ENCODE measurements around the gene OPALIN.

OPALIN gene

DNA sequence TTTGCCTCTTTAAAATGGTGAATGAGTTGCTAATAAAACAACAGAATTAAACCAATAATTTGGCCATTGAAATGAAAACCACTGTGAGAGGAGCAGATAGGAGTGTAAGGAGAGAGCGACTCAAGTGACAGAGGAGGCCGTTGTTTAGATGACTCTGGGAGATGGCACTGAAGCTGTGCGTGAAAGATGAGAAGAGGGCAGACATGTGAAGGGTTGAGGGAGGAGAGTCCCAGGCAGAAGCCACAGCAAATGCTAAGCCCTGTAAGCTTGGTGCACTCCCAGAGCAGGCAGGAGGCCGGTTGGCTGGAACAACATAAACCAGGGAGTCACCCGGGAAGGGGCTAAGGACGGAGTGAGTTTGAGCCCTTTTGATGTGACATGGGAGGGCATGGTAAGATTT is 814 bp upstream of the OPALIN start:
- H3K27me3 Mint-ChIP-seq, result peaks cover 3% of the 10 kb centered on the region
- no peaks in the 10 kb centered on the region for H3K4me1 Mint-ChIP-seq
- H3K36me3 Mint-ChIP-seq, result no peaks in the 10 kb centered on the region
- H3K9me3 Mint-ChIP-seq, result no peaks in the 10 kb centered on the region
- H3K27ac Mint-ChIP-seq, result no peak overlapping the region
- no peak overlapping the region for H3K4me3 Mint-ChIP-seq

GRCh38 chr10:96357038-96357620 is 1.7 kb downstream of the OPALIN start:
- Mint-ChIP-seq H3K27me3 (peaks cover 5% of the 10 kb centered on the region), H3K36me3 (no peaks in the 10 kb centered on the region), H3K27ac (no peak overlapping the region), H3K4me1 (no peaks in the 10 kb centered on the region), H3K4me3 (no peak overlapping the region), H3K9me3 (no peaks in the 10 kb centered on the region)

- Mint-ChIP-seq H3K27ac (no peak overlapping the region), H3K9me3 (no peaks in the 10 kb centered on the region), H3K27me3 (peaks cover 11% of the 10 kb centered on the region), H3K4me3 (no peak overlapping the region), H3K36me3 (peaks cover 2% of the 10 kb centered on the region), H3K4me1 (no peaks in the 10 kb centered on the region)
These were observed 6.2 kb downstream of the OPALIN start for GRCh38 chr10:96352582-96352981.

DNA sequence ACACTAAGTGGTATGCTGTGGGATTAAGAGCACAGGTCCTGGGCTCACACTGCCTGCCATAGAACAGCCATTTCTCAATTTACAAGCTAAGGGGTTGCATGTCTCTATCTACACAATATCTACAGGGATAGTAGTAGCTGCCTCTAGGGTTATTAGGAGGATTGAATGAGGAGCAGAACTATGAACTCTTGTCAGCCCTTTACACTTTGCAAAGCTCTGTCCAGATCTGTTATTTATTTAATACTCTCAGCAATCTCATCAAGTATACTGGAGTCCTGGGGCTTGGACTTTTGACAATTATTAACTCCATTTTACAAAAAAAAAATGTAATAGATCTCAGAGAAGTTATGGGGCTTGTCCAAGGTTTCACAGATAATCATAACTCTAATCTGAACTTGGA is 6.8 kb downstream of the OPALIN start:
- H3K27me3 Mint-ChIP-seq, result peaks cover 11% of the 10 kb centered on the region
- H3K4me1 Mint-ChIP-seq, result no peaks in the 10 kb centered on the region
- H3K36me3 Mint-ChIP-seq, result peaks cover 2% of the 10 kb centered on the region
- H3K27ac Mint-ChIP-seq, result no peak overlapping the region
- no peaks in the 10 kb centered on the region for H3K9me3 Mint-ChIP-seq
- no peak overlapping the region for H3K4me3 Mint-ChIP-seq

DNA sequence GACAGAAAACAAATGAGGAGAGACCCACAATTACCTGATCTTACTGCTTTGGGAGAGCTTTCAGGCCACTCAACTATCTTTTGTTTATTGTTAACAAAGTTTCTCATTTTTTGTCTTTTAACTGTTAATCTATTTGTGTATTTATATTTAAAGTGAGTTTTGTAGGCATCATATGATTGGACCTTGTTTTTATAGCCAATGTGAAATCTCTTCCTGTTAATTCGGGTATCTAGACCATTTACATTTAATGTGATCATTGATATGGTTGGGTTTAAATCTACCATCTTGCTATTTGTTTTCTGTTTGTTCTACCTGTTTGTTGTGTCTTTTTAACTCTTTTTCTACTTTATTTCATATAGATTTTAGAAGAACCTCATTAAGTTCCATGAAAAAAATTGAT is 12.5 kb downstream of the OPALIN start:
- peaks cover 2% of the 10 kb centered on the region for H3K36me3 Mint-ChIP-seq
- H3K4me1 Mint-ChIP-seq, result no peaks in the 10 kb centered on the region
- H3K27ac Mint-ChIP-seq, result no peak overlapping the region
- H3K4me3 Mint-ChIP-seq, result no peak overlapping the region
- peaks cover 11% of the 10 kb centered on the region for H3K27me3 Mint-ChIP-seq
- H3K9me3 Mint-ChIP-seq, result peaks cover 7% of the 10 kb centered on the region

DNA sequence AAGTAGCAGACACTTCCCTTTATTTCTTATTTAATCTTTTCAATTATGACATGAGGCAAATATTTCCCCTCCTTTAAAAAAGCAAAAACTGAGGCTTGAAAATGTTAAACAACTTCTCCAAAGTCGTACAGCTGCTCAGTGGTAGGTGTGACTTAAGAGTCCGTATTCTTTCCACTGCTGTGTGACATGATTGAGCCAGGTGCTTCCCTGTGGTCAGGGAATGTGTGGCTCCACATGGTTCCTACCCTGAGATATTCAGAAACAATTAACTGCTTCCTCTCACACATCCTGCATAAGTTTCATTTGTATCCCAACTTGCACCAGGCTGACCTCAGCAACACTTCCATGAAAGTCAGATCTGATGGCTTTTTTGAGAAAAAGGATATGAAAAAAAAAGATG is 13.6 kb downstream of the OPALIN start:
- H3K9me3 Mint-ChIP-seq, result peaks cover 7% of the 10 kb centered on the region
- peaks cover 11% of the 10 kb centered on the region for H3K27me3 Mint-ChIP-seq
- H3K4me3 Mint-ChIP-seq, result no peak overlapping the region
- H3K36me3 Mint-ChIP-seq, result peaks cover 2% of the 10 kb centered on the region
- no peaks in the 10 kb centered on the region for H3K4me1 Mint-ChIP-seq
- H3K27ac Mint-ChIP-seq, result no peak overlapping the region

DNA sequence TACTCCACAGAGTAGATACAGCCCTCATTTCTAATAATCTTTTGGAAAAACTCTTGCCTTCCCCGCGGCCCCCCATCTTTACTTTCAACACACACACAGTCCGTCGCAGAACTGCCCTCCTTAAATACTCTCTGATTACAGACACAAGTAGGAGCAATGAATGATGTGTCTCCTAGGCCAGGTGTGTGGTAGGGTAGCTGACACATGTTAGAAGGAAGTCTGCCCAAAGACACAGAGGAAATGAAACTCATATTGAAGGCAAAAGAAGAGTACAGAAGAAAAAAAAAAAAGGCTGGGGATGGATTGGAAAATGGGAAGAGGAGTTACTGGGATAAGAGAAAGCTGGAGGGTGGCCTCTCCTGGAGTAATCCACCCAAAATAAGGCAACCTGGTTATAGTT is 14.6 kb downstream of the OPALIN start:
- peaks cover 7% of the 10 kb centered on the region for H3K9me3 Mint-ChIP-seq
- H3K27me3 Mint-ChIP-seq, result peaks cover 7% of the 10 kb centered on the region
- no peaks in the 10 kb centered on the region for H3K4me1 Mint-ChIP-seq
- peaks cover under 1% of the 10 kb centered on the region for H3K36me3 Mint-ChIP-seq
- H3K4me3 Mint-ChIP-seq, result no peak overlapping the region
- H3K27ac Mint-ChIP-seq, result no peak overlapping the region

- H3K27me3 Mint-ChIP-seq, result peaks cover 4% of the 10 kb centered on the region
- H3K27ac Mint-ChIP-seq, result no peak overlapping the region
- no peaks in the 10 kb centered on the region for H3K36me3 Mint-ChIP-seq
- no peaks in the 10 kb centered on the region for H3K4me1 Mint-ChIP-seq
- no peak overlapping the region for H3K4me3 Mint-ChIP-seq
- H3K9me3 Mint-ChIP-seq, result peaks cover 7% of the 10 kb centered on the region
These were observed 16.4 kb downstream of the OPALIN start for GRCh38 chr10:96342402-96342801.

DNA sequence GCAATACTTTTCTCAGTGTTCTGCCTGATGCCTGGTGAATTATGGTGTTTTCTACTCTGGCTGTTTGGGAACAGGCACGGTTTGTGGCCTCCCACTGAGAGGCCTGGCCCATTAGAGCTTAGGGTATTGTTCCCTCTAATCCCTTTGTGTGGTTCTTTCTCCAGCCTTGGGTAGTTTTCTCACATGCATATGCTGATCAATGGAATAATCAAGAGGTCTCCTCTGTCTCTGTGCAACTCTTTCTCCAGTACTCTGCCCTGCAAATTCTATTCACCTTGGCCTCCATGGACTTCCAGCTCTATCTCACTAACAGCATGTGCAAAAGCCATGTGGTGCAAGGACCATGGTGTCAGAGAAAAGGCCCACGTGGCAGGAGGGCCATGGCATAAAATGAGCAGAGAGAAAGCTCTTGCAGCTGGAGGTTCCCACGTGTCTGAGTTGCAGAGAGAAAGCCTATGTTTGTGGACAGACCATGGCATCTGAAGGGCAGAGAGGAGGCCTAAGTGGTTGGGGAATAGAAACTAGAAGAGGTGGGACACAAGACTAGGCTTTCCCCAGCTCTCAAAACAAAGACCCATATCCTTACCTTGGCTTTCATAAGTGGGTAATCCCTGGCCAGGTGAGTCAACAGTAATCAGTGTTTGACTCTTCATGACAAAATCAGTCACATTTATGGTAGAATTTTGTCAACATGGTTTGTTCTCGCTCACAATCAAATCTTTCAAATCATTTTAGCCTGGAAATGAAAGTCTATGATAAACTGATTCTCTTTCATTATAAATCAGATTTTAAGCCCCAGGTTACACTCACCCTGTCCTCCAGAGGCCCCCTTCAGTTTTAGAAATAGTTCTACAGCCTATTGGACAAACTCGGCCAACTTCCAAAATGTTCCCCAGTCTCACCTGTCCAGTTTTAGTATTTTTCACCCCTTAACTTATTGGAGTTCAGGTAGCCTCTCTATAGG is 17.3 kb downstream of the OPALIN start:
- no peaks in the 10 kb centered on the region for H3K4me1 Mint-ChIP-seq
- peaks cover 4% of the 10 kb centered on the region for H3K27me3 Mint-ChIP-seq
- no peak overlapping the region for H3K27ac Mint-ChIP-seq
- H3K36me3 Mint-ChIP-seq, result no peaks in the 10 kb centered on the region
- peaks cover 6% of the 10 kb centered on the region for H3K9me3 Mint-ChIP-seq
- no peak overlapping the region for H3K4me3 Mint-ChIP-seq

DNA sequence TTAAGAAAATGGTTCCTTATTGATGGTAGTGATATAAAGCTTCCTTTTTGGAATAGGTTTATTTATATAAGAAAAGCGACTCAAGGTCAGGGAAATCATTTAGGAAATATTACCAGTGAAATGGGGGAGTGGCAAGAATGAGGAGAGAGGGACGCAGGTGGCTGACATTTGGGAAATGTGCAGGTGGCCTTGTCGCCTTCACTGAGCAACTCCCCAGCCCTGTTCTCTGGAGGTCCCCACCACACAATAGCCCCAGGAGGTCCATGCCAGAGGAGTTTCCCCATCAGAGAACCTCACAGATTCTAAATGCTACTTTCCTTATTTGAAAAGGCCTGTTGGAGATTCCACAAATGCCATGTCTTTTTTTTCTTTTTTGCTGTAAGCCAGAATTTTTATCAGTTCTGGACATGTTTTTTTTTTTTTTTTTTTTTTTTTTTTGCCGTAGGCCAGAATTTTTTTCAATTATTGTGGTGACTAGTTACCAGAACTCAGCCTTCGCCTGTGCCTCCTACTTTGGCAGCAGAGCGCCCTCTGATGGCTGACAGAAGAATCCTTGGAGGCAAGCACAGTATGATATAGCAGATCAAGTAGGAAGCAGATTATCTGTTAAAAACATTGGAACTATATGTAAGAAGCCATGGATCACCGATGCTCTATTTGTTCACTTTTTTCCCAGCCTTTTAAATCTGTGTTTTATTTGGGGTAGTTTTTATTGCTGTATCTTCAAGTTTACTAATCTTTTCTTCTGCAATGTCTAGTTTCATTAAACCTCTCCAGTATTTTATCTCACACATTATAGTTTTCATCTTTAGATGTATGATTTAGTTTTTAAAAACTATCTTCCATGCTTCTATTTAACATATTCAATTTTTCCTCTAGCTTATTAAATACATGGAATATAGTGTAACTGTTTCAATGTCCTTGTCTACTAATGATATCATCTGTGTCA is 18.6 kb downstream of the OPALIN start:
- Mint-ChIP-seq H3K4me1 (peaks cover 2% of the 10 kb centered on the region), H3K9me3 (no peaks in the 10 kb centered on the region), H3K36me3 (no peaks in the 10 kb centered on the region), H3K27me3 (peaks cover 2% of the 10 kb centered on the region), H3K27ac (no peak overlapping the region), H3K4me3 (no peak overlapping the region)

DNA sequence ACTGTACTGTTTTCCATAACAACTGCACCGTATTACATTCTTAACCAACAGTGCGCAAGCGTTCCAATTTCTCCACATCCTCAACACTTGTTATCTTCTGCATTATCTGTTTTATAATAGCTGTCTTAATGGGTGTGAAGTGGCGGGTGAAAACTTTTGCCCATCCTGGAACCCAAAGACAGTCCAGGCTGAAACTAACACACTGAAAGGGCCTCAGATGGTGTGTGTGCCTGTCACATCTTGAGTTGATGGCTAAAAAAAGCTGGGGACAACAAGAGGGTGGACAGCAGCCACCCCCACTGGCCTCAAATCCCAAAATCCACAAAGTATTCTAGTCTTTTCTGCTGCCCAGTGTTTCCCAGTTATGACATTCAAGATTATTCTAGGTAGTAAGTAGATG is 19.4 kb downstream of the OPALIN start:
- H3K27me3 Mint-ChIP-seq, result peaks cover 2% of the 10 kb centered on the region
- no peak overlapping the region for H3K4me3 Mint-ChIP-seq
- no peaks in the 10 kb centered on the region for H3K9me3 Mint-ChIP-seq
- no peaks in the 10 kb centered on the region for H3K36me3 Mint-ChIP-seq
- H3K27ac Mint-ChIP-seq, result no peak overlapping the region
- peaks cover 11% of the 10 kb centered on the region for H3K4me1 Mint-ChIP-seq

GRCh38 chr10:96338279-96338925 is 20.4 kb downstream of the OPALIN start:
- Mint-ChIP-seq H3K27me3 (no peaks in the 10 kb centered on the region), H3K36me3 (no peaks in the 10 kb centered on the region), H3K4me1 (peaks cover 18% of the 10 kb centered on the region), H3K9me3 (no peaks in the 10 kb centered on the region), H3K4me3 (no peak overlapping the region), H3K27ac (no peak overlapping the region)

GRCh38 chr10:96337106-96337505 is 21.7 kb downstream of the OPALIN start:
- Mint-ChIP-seq H3K4me1 (peaks cover 31% of the 10 kb centered on the region), H3K27me3 (no peaks in the 10 kb centered on the region), H3K36me3 (no peaks in the 10 kb centered on the region), H3K4me3 (no peak overlapping the region), H3K27ac (no peak overlapping the region), H3K9me3 (no peaks in the 10 kb centered on the region)

GRCh38 chr10:96334616-96335526 is 23.9 kb downstream of the OPALIN start:
- Mint-ChIP-seq H3K27me3 (no peaks in the 10 kb centered on the region), H3K4me1 (peaks cover 32% of the 10 kb centered on the region), H3K4me3 (no peak overlapping the region), H3K9me3 (no peaks in the 10 kb centered on the region), H3K36me3 (no peaks in the 10 kb centered on the region), H3K27ac (no peak overlapping the region)
